GDM1 (cell line): ENCODE data around the gene GATA3.

Experiments
- DNase-seq: peaks from one replicate; lab custom pipeline; 2025; lab: John Stamatoyannopoulos, UW

The GATA3 gene

GRCh38 chr10:8064436-8064835 lies 9.9 kb downstream of the GATA3 start:
- no peak for DNase-seq

GRCh38 chr10:8065651-8066050 lies 11.2 kb downstream of the GATA3 start:
- DNase-seq = no peak

- DNase-seq = no peak
Observed at GRCh38 chr10:8066124-8066523, 11.6 kb downstream of the GATA3 start.

- DNase-seq = no peak
Observed at GRCh38 chr10:8066797-8067196, 12.3 kb downstream of the GATA3 start.

GRCh38 chr10:8069108-8069507 lies 14.6 kb downstream of the GATA3 start:
- no peak for DNase-seq

- no peak for DNase-seq
Observed at GRCh38 chr10:8069627-8070026, 15.1 kb downstream of the GATA3 start.

GRCh38 chr10:8070440-8070839 lies 16.0 kb downstream of the GATA3 start:
- no peak for DNase-seq

GRCh38 chr10:8071006-8071405 lies 16.5 kb downstream of the GATA3 start:
- DNase-seq = no peak

GRCh38 chr10:8071666-8072065 lies 17.2 kb downstream of the GATA3 start:
- no peak for DNase-seq

- no peak for DNase-seq
Observed at GRCh38 chr10:8072211-8072610, 17.7 kb downstream of the GATA3 start.

- no peak for DNase-seq
Observed at GRCh38 chr10:8073691-8074416, 19.4 kb downstream of the GATA3 start.

- no peak for DNase-seq
Observed at GRCh38 chr10:8074881-8075280, 20.4 kb downstream of the GATA3 start.

- DNase-seq = no peak
Observed at GRCh38 chr10:8075282-8076260, 21.1 kb downstream of the GATA3 start.

- no peak for DNase-seq
Observed at GRCh38 chr10:8076933-8077332, 22.4 kb downstream of the GATA3 start.

GRCh38 chr10:8078027-8078426 lies 23.5 kb downstream of the GATA3 start:
- no peak for DNase-seq

- no peak for DNase-seq
Observed at GRCh38 chr10:8079126-8079525, 24.6 kb downstream of the GATA3 start.

- DNase-seq = no peak
Observed at GRCh38 chr10:8084799-8085198, 30.3 kb downstream of the GATA3 start.

GRCh38 chr10:8085251-8085650 lies 30.8 kb downstream of the GATA3 start:
- no peak for DNase-seq

- DNase-seq = no peak
Observed at GRCh38 chr10:8086315-8086714, 31.8 kb downstream of the GATA3 start.

GRCh38 chr10:8088504-8088903 lies 34.0 kb downstream of the GATA3 start:
- no peak for DNase-seq

GRCh38 chr10:8092428-8092827 lies 37.9 kb downstream of the GATA3 start:
- no peak for DNase-seq

- DNase-seq = no peak
Observed at GRCh38 chr10:8095959-8096358, 41.5 kb downstream of the GATA3 start.

- DNase-seq = no peak
Observed at GRCh38 chr10:8096931-8097330, 42.4 kb downstream of the GATA3 start.
